Vagina (tissue), 2 donors: ENCODE measurements around the gene LZTR1. TPM values are rescaled to one million over a fixed set of nuclear protein-coding genes. Genes with fewer than 3 reads are reported as not detected.
"Not testable (repeated sequence)": the region's sequence is repeated elsewhere in the genome, so short reads cannot be mapped to it uniquely, and the experiment has no call there.

Experiments
- DNase-seq, 2 donors: peaks; one replicate each; pipeline ENCODE4 v3.0.0-alpha.2; 2017; ENCODE audit errors: extremely low spot score in 2 of 2
- H3K27ac ChIP-seq: fragments of 200-600 bp; sonication (generic); one replicate; pipeline ENCODE4 v1.5.1; 2019
- H3K27me3 ChIP-seq: fragments of 200-600 bp; sonication (generic); one replicate; pipeline ENCODE4 v1.5.1; 2019
- H3K36me3 ChIP-seq, 2 donors: fragments of 200-600 bp; sonication (generic); one replicate each; pipeline ENCODE4 v1.5.1; 2017 to 2019
- H3K4me1 ChIP-seq: fragments of 200-600 bp; sonication (generic); one replicate; pipeline ENCODE4 v1.5.1; 2019
- H3K4me3 ChIP-seq, 2 donors: fragments of 200-600 bp; sonication (generic); 1 replicate in 1 of 2; 2 replicates in 1 of 2; pipeline ENCODE4 v1.5.1; 2016 to 2019
- H3K9me3 ChIP-seq: fragments of 200-600 bp; sonication (generic); one replicate; pipeline ENCODE4 v1.5.1; 2019
- POLR2A ChIP-seq, 2 donors: fragments of 450-650 bp; IDR thresholded peaks; one replicate each; pipeline ENCODE4 v1.6.1; 2017; ENCODE audit warnings: antibody characterized with exemption in 2 of 2, mild to moderate bottlenecking in 2 of 2, moderate library complexity in 2 of 2
- POLR2AphosphoS5 ChIP-seq, 2 donors: sonication (generic); formaldehyde crosslinking; IDR thresholded peaks; one replicate each; pipeline ENCODE4 v1.9.0; 2017; ENCODE audit warnings: antibody characterized with exemption in 2 of 2, mild to moderate bottlenecking in 2 of 2, low read depth in 1 of 2; ENCODE audit not compliant: insufficient read depth in 1 of 2
- intact Hi-C: fragments of 100-400 bp; cut with DNase I; formaldehyde crosslinking; loops from one replicate; pipeline ENCODE4 v1.15.1; 2023
- total RNA-seq: library from RNA; depleted of rRNA; stranded (reverse); fragments of >200 nt; gene quantifications from one replicate; pipeline ENCODE4 v1.2.3, GENCODE V29; 2016
- TF ChIP-seq, protein P1 (sequence below), 3 experiments: fragments of 450-650 bp in 2 of 3; fragments of 200-600 bp in 1 of 3; sonication (generic) in 1 of 3; IDR thresholded peaks; one replicate each; pipeline ENCODE4 v1.5.1; 2017 to 2019; ENCODE audit warnings: antibody characterized with exemption in 3 of 3, mild to moderate bottlenecking in 2 of 3, moderate library complexity in 2 of 3

The LZTR1 gene
- total RNA-seq, 1 donor from 2014 or later: 61.9 TPM

DNA sequence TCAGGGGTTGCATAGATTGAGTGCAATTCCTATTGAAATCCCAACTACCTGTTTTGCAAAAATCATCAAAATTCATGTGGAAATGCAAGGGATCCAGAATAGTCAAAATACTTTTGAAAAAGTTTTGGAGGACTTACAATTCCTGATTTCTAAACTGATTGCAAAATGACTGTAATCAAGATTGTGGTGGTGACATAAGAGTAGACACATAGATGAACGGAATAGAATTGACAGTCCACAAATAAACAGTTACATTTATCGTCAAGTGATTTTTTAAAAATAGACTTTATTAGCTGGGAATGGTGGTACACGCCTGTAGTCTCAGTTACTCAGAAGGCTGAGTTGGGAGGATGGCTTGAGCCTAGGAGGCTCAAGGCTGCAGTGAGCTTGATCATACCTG, 52.9 kb downstream of the LZTR1 start:
- Histone ChIP-seq H3K27me3 (no peaks in the 10 kb centered on the region), H3K36me3 (no peaks in the 10 kb centered on the region), H3K4me3 (no peak overlapping the region), H3K27ac (no peak overlapping the region), H3K4me1 (peaks cover 17% of the 10 kb centered on the region), H3K9me3 (no peaks in the 10 kb centered on the region)
- intact Hi-C loops: no loop called here
- DNase-seq: no peak
- TF ChIP-seq POLR2A (IDR thresholded peaks at IDR 0.05) (no peak), POLR2AphosphoS5 (IDR thresholded peaks at IDR 0.05; ENCODE audit: insufficient read depth in 1 of 2, low read depth in 1 of 2) (no peak)
- TF ChIP-seq, protein P1, sequence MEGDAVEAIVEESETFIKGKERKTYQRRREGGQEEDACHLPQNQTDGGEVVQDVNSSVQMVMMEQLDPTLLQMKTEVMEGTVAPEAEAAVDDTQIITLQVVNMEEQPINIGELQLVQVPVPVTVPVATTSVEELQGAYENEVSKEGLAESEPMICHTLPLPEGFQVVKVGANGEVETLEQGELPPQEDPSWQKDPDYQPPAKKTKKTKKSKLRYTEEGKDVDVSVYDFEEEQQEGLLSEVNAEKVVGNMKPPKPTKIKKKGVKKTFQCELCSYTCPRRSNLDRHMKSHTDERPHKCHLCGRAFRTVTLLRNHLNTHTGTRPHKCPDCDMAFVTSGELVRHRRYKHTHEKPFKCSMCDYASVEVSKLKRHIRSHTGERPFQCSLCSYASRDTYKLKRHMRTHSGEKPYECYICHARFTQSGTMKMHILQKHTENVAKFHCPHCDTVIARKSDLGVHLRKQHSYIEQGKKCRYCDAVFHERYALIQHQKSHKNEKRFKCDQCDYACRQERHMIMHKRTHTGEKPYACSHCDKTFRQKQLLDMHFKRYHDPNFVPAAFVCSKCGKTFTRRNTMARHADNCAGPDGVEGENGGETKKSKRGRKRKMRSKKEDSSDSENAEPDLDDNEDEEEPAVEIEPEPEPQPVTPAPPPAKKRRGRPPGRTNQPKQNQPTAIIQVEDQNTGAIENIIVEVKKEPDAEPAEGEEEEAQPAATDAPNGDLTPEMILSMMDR (IDR thresholded peaks at IDR 0.05): no peak

DNA sequence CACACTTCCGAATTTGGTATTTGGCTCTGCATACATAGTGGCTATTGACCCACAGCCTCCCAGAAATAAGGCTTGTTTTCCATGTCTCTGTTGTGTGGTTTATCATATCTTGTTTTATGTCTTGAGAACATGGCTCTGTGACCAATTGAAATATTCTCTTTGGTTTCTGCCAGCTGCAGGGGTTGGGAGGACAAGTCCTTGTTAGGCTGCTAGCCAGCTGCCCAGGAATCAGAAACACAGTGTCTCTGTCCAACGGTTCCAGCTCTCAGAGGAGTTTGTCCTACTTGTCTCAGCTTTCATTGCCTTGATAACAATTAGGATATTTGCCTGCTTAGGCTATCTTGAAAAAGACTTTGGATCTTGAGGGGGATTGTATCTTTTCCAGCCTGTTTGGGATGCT, 56.3 kb downstream of the LZTR1 start:
- intact Hi-C loops: no loop called here
- TF ChIP-seq POLR2A (IDR thresholded peaks at IDR 0.05) (no peak), POLR2AphosphoS5 (IDR thresholded peaks at IDR 0.05; ENCODE audit: insufficient read depth in 1 of 2, low read depth in 1 of 2) (no peak)
- TF ChIP-seq, protein P1 (IDR thresholded peaks at IDR 0.05): no peak
- Histone ChIP-seq H3K4me3 (no peak overlapping the region), H3K36me3 (no peaks in the 10 kb centered on the region), H3K27ac (no peak overlapping the region), H3K9me3 (no peaks in the 10 kb centered on the region), H3K27me3 (no peaks in the 10 kb centered on the region), H3K4me1 (no peaks in the 10 kb centered on the region)
- DNase-seq: no peak

DNA sequence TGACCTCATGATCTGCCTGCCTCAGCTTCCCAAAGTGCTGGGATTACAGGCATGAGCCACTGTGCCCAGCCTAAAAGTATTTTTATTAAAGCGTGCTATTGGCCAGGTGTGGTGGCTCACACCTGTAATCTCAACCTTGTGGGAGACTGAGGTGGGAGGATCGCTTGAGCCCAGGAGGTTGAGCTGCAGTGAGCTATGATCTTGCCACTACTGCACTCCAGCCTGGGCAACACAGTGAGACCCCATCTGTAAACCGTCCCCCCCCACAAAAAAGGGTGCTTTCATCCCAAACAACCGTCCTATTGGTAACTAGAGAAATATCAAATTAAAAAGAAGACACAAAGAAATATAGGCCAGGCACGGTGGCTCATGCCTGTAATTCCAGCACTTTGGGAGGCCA, 57.1 kb downstream of the LZTR1 start:
- DNase-seq, H3K27me3 ChIP-seq, H3K9me3 ChIP-seq, H3K36me3 ChIP-seq, H3K27ac ChIP-seq, intact Hi-C loops, H3K4me1 ChIP-seq, H3K4me3 ChIP-seq: not testable (repeated sequence)

DNA sequence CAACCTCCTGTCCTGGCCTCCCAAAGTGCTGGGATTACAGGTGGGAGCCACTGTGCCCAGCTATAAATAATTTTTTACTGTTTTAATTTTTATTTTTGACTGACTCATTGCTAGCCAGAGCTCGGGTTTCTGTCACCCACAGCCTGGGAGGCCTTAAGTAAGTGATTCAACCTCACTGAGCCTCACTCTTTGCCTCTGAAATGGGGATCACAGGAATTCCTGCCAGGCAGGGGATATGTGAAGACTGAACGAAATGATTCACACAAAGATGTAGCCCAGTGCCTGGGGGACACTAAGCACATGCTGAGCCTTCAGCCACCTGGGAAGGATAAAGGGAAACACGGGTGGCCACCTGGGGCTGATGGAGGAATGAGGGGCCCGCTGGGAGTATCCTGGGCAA, 59.8 kb downstream of the LZTR1 start:
- no peak for DNase-seq
- H3K27ac ChIP-seq: no peak overlapping the region
- intact Hi-C loops: no loop called here
- no peaks in the 10 kb centered on the region for H3K9me3 ChIP-seq
- H3K4me1 ChIP-seq: peaks cover 21% of the 10 kb centered on the region
- no peaks in the 10 kb centered on the region for H3K36me3 ChIP-seq
- no peak overlapping the region for H3K4me3 ChIP-seq
- TF ChIP-seq POLR2AphosphoS5 (IDR thresholded peaks at IDR 0.05; ENCODE audit: insufficient read depth in 1 of 2, low read depth in 1 of 2) (no peak), POLR2A (IDR thresholded peaks at IDR 0.05) (no peak)
- TF ChIP-seq, protein P1 (IDR thresholded peaks at IDR 0.05): no peak
- no peaks in the 10 kb centered on the region for H3K27me3 ChIP-seq

DNA sequence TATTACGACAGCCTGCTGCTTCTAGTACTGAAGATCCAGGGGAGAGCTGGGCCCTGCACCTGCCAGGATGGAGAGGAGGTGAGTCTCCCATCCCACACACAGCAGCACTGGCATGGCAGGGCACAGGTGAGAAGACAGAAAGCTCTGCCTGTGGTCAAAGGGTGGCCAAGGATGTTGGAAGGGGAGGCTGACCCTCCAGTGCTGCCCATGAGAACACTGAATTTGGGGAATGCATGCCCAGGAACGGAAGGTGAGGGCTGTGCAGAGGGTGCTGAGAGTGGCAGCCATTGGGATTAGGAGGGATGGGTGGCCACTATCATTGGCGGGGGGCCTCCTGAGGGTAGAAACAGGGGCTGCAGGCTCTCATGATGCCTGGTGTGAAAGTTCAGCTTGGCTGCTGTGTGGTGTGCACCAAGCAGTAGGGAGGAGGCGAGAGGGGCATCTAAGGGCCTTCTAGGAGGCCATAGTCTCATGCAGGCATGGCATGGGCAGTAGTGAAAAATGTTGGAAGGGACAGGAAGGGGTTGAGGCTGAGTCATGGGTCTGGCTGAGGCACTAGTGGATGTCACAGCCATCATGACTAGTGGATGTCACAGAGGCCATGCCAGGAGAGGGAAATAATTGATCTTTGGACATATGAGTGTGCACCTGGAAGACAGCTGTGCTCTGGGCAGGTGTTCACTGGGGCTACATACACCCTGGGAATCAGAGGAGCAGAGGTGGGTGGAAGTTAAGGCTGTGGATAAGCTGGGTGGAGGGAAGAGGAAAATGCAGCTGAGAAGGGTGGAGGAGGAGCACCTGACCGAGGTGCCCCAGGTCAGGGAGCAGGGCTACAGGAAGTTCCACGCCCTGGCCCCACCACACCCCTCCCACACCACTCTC, 61.1 kb downstream of the LZTR1 start:
- Histone ChIP-seq H3K4me1 (peaks cover 21% of the 10 kb centered on the region), H3K27ac (no peak overlapping the region), H3K36me3 (no peaks in the 10 kb centered on the region), H3K27me3 (no peaks in the 10 kb centered on the region), H3K9me3 (no peaks in the 10 kb centered on the region), H3K4me3 (no peak overlapping the region)
- TF ChIP-seq POLR2A (IDR thresholded peaks at IDR 0.05) (no peak), POLR2AphosphoS5 (IDR thresholded peaks at IDR 0.05; ENCODE audit: insufficient read depth in 1 of 2, low read depth in 1 of 2) (no peak)
- TF ChIP-seq, protein P1 (IDR thresholded peaks at IDR 0.05): no peak
- intact Hi-C loops: no loop called here
- DNase-seq: no peak
